ENCODE measurements around the gene RPSA. TPM values are rescaled to one million over a fixed set of nuclear protein-coding genes. Genes with fewer than 3 reads are reported as not detected.

Gene RPSA
- total and polyA plus RNA-seq, 2 of the 4 experiments (the other 2 are of a cell fraction), result 1,415 to 2,710 TPM

DNA sequence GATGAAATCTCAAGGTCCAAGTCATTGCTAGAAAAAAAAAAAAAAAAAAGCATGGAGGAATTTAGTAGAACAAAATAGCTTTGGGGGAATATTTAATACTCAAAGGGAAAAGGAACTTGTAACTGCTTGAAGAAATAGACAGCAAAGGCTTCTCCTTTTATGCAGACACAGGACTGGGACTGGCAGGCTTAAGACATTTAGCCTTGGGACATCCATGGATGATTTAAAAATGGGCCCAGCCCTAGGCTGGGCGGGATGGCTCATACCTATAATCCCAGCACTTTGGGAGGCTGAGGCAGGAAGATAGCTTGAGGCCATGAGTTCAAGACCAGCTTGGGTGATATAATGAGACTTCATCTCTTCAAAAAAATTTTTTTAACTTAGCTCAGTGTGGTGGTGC lies 19.8 kb downstream of the RPSA start:
- in situ Hi-C loops (cut with MboI; ENCODE audit: low sequenced_read_pairs) (no loop called here), dilution Hi-C loops (cut with HindIII; ENCODE audit: low sequenced_read_pairs, unreplicated experiment) (no loop called here), intact Hi-C loops (cut with micrococcal nuclease) (no loop called here)
- ChIA-PET CTCF (no interaction called here), POLR2A (ENCODE audit: unreplicated experiment) (no interaction called here)
- no TSS peak for BruUV-seq (replicated peaks)
- Histone ChIP-seq H3K23ac (ENCODE audit: low read depth, low read length) (no peak overlapping the region), H3K27ac (ENCODE audit: insufficient read depth, low read length) (no peak overlapping the region), H3K4me2 (ENCODE audit: low read depth, low read length) (no peak overlapping the region), H3K56ac (ENCODE audit: extremely low read depth, insufficient read depth, low read length) (no peak overlapping the region), H4K20me1 (ENCODE audit: insufficient read depth, low read length) (no peaks in the 10 kb centered on the region), H2AK5ac (ENCODE audit: low read depth, low read length) (no peak overlapping the region), H3K9ac (ENCODE audit: low read depth, low read length) (no peak overlapping the region), H3K4ac (ENCODE audit: low read depth, low read length) (no peak overlapping the region), H2BK5ac (ENCODE audit: low read depth, low read length, poor library complexity, severe bottlenecking) (no peak overlapping the region), H4K91ac (ENCODE audit: insufficient read depth, low read depth, low read length) (no peak overlapping the region), H3K9me3 (ENCODE audit: control insufficient read depth, insufficient read depth, low read length) (no peaks in the 10 kb centered on the region), H4K5ac (ENCODE audit: low read depth, low read length) (no peak overlapping the region), H3K14ac (replicated peaks; ENCODE audit: low read depth, low read length) (no peak overlapping the region), H3K79me1 (ENCODE audit: low read depth in 1 of 2, low read length in 2 of 2) (no peaks in the 10 kb centered on the region), H2BK120ac (ENCODE audit: low read depth, low read length) (no peak overlapping the region), H3K27me3 (ENCODE audit: control insufficient read depth, insufficient read depth, low read length) (no peaks in the 10 kb centered on the region), H3K9me1 (ENCODE audit: insufficient read depth, low read length) (no peaks in the 10 kb centered on the region), H3K4me1 (ENCODE audit: control insufficient read depth, insufficient read depth, low read length) (no peaks in the 10 kb centered on the region), H3K36me3 (ENCODE audit: control insufficient read depth, insufficient read depth, low read length) (no peaks in the 10 kb centered on the region), H3K4me3 (ENCODE audit: insufficient read depth, low read depth, low read length) (no peak overlapping the region), H2AK9ac (replicated peaks; ENCODE audit: low read depth, low read length, poor library complexity) (no peak overlapping the region), H2BK20ac (ENCODE audit: low read depth, low read length) (no peak overlapping the region), H2AFZ (replicated peaks; ENCODE audit: low read length, poor library complexity) (no peak overlapping the region), H2BK15ac (ENCODE audit: low read depth, low read length) (no peak overlapping the region), H3K18ac (ENCODE audit: low read depth, low read length) (no peak overlapping the region), H4K8ac (ENCODE audit: low read depth in 2 of 2, low read length in 2 of 2) (no peak overlapping the region)
- DNase-seq (no peak), ATAC-seq (ENCODE audit: low read depth) (no peak)
- no peak for TF ChIP-seq MAFK (IDR thresholded peaks at IDR 0.05; ENCODE audit: low read depth, low read length)
- no peak for TF ChIP-seq SMC3 (IDR thresholded peaks at IDR 0.05; ENCODE audit: low read depth, low read length)
- no peak for TF ChIP-seq CEBPB (IDR thresholded peaks at IDR 0.05; ENCODE audit: low read depth, low read length)
- TF ChIP-seq, protein P1, sequence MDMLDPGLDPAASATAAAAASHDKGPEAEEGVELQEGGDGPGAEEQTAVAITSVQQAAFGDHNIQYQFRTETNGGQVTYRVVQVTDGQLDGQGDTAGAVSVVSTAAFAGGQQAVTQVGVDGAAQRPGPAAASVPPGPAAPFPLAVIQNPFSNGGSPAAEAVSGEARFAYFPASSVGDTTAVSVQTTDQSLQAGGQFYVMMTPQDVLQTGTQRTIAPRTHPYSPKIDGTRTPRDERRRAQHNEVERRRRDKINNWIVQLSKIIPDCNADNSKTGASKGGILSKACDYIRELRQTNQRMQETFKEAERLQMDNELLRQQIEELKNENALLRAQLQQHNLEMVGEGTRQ (IDR thresholded peaks at IDR 0.05; ENCODE audit: low read depth, low read length), result no peak
- TF ChIP-seq, protein P2, sequence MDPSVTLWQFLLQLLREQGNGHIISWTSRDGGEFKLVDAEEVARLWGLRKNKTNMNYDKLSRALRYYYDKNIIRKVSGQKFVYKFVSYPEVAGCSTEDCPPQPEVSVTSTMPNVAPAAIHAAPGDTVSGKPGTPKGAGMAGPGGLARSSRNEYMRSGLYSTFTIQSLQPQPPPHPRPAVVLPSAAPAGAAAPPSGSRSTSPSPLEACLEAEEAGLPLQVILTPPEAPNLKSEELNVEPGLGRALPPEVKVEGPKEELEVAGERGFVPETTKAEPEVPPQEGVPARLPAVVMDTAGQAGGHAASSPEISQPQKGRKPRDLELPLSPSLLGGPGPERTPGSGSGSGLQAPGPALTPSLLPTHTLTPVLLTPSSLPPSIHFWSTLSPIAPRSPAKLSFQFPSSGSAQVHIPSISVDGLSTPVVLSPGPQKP (IDR thresholded peaks at IDR 0.05; ENCODE audit: borderline replicate concordance, low read depth, low read length), result no peak
- TF ChIP-seq, protein P3, sequence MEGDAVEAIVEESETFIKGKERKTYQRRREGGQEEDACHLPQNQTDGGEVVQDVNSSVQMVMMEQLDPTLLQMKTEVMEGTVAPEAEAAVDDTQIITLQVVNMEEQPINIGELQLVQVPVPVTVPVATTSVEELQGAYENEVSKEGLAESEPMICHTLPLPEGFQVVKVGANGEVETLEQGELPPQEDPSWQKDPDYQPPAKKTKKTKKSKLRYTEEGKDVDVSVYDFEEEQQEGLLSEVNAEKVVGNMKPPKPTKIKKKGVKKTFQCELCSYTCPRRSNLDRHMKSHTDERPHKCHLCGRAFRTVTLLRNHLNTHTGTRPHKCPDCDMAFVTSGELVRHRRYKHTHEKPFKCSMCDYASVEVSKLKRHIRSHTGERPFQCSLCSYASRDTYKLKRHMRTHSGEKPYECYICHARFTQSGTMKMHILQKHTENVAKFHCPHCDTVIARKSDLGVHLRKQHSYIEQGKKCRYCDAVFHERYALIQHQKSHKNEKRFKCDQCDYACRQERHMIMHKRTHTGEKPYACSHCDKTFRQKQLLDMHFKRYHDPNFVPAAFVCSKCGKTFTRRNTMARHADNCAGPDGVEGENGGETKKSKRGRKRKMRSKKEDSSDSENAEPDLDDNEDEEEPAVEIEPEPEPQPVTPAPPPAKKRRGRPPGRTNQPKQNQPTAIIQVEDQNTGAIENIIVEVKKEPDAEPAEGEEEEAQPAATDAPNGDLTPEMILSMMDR (conservative IDR thresholded peaks at IDR 0.05; ENCODE audit: low read depth, low read length), result no peak
- no peak for TF ChIP-seq RCOR1 (IDR thresholded peaks at IDR 0.05; ENCODE audit: insufficient replicate concordance, low read length)
- no peak for TF ChIP-seq BHLHE40 (IDR thresholded peaks at IDR 0.05; ENCODE audit: low read depth, low read length)
- no peak for TF ChIP-seq MAZ (IDR thresholded peaks at IDR 0.05; ENCODE audit: borderline replicate concordance, low read depth, low read length)
- no peak for TF ChIP-seq FOS (IDR thresholded peaks at IDR 0.05; ENCODE audit: low read depth, low read length)
- no peak for TF ChIP-seq CHD1 (IDR thresholded peaks at IDR 0.05; ENCODE audit: low read depth, low read length)
- TF ChIP-seq MXI1 (IDR thresholded peaks at IDR 0.05; ENCODE audit: borderline replicate concordance, low read depth, low read length), result no peak
- TF ChIP-seq POLR2A (IDR thresholded peaks at IDR 0.05; ENCODE audit: low read depth, low read length), result no peak
- TF ChIP-seq RFX5 (IDR thresholded peaks at IDR 0.05; ENCODE audit: low read depth, low read length), result no peak
- WGBS, 2 experiments (ENCODE audit: extremely low coverage in 2 of 2, insufficient read length in 1 of 2), result no CpG with 5 or more reads among the region's 1 CpG
